ENCODE results near the gene TRAPPC2L. TPM values are rescaled to one million over a fixed set of nuclear protein-coding genes. Genes with fewer than 3 reads are reported as not detected.

TRAPPC2L gene
- polyA plus RNA-seq, 3 donors: 64.7 to 89.2 (median 78.6) TPM

DNA sequence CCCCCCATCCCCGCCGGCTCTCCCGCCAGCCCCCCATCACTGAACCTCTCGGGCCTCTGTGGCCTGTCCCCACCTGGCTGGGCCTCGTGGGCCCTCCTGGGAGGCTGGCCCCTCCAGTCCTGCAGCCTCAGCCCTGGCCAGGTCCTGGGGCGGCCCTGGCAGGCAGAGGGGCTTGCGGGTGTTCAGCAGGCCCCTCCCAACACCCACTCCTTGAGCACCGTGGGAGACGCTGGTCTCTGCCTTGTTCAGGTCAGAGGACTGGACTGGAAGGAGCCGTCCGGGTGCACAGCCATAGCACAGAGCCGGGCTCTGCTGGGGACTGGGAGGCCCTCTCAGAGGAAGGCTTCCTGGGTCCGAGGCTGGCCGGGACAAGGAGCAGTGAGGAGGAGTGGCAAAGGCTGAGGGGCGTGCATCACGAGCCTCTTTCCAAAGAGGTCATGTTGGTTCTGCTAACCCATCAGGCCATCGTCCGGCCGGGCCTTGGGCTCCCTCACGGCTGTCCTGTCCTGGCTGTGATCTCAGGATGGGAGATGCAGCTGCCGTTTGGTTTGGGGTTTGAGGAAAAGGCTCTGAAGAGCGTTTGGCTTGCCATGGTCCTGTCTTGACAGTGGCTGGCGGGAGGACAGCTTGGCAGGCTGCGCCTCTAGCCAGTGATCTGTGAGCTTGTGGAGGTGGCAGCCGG lies 15.9 kb downstream of the TRAPPC2L start:
- DNase-seq: no peak

DNA sequence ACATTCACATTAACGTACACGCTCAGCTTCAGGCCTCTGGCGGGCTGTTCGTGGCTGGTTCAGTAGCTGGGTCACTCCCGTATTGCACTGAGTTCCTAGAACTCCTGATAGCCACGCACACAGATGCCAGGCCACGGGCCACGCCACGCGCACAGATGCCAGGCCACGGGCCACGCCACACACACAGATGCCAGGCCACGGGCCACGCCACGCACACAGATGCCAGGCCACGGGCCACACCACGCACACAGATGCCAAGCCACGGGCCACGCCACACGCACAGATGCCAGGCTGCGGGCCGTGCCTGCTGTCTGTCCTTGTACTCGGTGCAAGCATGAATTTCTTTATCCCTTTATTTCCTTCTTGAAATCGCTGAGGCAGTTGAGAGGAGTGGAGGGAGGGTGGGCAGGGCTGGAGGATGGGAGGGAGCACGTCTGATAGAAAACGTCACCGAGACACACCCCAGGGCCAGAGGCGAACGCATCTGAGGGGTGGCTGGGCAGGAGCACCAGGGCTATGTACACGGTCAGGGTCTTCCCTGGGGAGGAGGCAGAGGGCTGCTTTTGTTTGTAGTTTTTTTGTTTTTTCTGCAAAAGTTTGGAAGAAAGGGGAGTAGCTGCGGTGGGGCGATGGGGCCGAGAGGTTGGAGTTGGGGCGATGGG lies 18.1 kb downstream of the TRAPPC2L start:
- DNase-seq: no peak

DNA sequence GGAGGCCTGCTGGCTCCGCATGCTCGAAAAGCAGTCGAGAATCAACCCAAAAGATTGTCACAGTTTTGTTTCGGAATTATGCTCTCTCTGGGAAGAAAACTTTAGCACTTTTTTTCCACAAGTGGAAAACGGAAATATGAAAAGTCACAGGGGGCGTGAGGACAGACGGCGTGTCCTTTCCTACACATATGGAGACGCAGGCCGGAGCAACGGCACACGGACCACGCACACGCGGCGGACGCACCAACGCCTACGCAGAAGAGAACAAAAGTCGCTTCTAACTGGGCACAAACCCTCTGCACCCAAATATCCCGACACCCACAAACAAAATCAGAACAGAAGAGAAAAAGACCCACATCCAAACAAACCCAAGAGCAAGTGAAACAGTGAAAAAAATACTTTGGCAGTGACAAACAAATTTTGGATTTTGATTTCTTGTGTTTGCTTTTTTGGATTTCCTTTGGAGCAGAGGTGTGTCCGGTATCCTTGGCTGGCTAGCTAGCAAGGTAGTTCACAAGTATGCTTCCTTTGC lies 18.8 kb downstream of the TRAPPC2L start:
- no peak for DNase-seq

DNA sequence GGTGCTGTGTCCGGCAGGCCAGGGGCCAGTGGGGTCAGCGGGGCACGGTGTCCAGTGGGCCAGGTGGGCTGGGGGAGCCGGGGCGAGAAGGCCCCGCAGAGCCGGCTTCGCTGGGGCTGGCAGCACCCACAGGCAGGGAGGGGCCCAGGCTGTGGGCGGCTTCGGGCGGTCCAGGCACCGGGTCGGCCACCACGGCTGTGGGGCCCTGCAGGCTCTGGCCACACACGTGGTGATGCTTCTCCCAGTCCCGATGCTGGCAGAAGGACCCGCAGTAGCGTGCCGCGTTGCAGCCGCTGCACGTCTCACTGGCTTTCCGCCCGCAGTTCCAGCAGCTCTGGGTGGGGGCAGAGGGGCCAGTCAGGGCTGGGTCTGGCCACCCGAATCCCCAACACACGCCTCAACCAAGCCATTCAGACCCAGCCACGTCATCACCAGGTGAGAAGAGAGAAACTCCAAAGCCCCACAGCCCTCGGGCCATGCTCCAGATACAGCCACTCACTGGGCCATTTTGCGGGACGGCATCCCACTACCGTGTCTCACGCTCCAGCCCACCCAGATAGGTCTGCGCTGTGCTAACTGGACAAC lies 20.1 kb downstream of the TRAPPC2L start:
- no peak for DNase-seq

GRCh38 chr16:88877564-88878289 lies 20.8 kb downstream of the TRAPPC2L start:
- no peak for DNase-seq

- no peak for DNase-seq
These were observed 21.4 kb downstream of the TRAPPC2L start for GRCh38 chr16:88878356-88878755.

GRCh38 chr16:88878967-88879787 lies 22.2 kb downstream of the TRAPPC2L start:
- no peak for DNase-seq

DNA sequence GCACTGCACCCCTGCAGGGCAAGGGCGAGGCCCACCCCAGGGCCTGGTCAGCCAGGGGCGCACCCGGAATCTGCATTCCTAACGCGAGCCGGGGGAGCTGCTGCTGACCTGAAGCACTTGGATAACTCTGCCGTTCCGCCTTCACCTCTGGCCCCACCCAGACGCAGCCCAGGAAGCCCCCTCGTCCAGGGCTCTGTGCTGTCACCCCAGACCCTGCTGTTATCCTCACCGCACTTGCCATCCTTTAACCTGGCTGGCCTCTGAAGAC lies 22.8 kb downstream of the TRAPPC2L start:
- no peak for DNase-seq

DNA sequence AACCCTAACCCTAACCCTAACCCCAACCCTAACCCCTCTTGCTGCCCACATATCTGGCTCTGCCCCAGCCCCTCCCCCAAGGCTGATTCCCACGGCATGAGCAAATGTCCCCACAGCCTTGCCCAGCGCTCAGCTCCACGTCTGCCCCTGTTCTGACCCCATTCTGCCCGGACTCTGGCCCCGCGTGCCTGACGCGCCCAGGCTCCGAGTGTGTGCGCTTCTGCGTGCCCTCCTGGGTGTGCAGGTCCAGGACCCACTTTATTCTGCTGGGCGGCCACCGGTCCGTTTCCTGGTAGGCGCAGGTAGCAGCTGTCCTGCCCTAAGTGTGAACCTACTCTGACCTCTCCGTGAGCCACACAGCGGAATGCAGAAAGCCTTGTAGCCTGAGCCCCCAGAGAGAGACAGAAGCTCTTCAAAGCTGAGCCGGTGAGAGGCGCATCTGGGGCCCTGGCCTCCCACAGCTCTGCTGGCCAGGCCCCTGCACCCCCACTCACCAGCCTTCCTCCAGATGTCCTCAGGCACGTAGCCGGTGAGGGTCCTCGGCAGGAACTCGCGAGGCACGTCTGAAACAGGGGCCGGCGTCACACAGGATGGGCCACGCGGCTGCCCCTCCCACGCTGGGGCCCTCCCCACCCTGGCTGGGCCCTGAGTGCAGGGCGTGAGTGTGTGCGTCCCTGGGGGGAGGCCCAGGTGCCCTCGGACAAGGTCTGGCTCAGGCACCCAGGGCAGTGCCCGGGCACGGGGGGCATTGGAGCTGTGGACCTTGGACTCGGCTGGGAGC lies 23.5 kb downstream of the TRAPPC2L start:
- no peak for DNase-seq

- no peak for DNase-seq
These were observed 24.2 kb downstream of the TRAPPC2L start for GRCh38 chr16:88881007-88881615.

DNA sequence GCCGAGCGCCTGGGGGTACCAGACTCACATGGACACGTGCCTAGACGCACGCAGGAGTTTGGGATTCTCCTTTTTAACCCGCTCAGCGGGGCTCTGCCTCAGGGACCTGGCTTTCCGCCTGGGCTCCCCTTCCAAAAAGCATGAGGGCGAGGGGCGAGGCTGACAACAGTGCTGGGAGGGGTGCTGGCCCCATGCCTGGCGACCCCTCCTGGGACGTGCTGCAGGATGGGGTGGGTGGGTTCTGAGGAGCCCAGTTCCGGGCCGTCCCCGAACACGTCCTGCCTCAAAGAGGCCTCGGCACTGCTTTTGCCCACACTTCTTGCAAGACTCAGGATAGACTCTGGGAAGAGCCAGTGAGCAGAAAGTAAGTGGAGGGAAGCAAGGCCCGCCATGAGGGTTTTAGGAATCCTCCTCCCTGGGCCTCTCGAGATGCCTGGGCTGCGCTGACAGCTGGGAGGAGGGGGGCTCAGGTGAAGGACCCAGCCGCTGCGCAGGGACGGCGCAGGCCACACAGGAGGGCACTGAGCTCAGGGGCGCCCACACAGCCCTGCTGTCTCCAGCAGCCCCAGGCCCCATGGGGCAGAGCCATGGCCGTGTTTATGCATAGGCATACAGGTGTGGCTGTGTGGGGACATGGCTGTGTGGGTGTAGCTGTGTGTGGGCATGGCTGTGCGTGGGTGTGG lies 24.9 kb downstream of the TRAPPC2L start:
- no peak for DNase-seq

DNA sequence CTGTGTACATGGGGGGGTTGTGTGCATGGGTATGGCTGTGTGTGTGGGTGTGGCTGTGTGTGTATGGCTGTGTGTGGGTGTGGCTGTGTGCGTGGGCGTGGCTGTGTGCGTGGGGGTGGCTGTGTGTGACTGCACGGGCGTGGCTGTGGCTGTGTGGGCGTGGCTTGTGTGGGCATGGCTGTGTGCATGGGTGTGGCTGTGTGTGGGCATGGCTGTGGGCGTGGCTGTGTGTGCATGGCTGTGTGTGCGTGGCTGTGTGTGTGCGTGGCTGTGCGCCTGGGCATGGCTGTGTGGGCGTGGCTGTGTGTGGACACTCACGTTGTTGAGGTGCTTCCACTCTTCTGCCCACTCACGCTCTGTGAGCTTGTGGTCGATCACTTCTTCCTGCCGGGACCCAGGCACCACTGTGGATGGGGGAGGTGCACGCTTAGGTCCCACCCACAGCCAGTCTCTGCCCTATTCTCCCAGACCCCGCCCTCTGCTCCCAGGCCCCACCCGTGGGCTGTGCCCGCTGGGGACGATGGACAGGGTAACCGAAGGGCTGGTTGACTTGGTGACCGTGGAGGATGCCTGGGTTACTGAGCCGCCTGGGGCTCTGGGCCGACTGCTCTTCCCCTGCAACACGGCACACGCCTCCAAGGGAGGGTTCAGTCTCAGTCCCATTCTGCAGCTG lies 25.6 kb downstream of the TRAPPC2L start:
- no peak for DNase-seq

- DNase-seq: no peak
These were observed 26.4 kb downstream of the TRAPPC2L start for GRCh38 chr16:88883117-88883895.

DNA sequence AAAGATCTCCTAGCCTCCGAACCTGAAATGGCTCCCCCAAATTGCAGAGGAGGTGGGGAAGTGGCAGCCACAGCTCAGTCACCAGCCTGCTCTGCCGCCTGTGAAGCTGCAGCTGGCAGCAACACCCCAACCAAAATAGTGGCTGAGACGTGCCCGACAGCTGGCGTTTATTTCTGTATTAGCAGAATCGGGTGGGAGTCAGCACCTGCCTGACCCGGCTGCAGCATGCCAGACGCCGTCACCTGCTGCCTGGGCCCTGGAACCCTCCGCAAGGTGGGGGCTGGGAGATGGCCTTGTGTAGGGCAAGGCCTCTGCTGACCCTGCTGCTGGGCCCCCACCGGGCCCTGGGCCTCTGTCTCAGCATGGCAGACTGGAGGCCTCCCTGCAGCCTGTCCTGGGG lies 27.0 kb downstream of the TRAPPC2L start:
- no peak for DNase-seq

DNA sequence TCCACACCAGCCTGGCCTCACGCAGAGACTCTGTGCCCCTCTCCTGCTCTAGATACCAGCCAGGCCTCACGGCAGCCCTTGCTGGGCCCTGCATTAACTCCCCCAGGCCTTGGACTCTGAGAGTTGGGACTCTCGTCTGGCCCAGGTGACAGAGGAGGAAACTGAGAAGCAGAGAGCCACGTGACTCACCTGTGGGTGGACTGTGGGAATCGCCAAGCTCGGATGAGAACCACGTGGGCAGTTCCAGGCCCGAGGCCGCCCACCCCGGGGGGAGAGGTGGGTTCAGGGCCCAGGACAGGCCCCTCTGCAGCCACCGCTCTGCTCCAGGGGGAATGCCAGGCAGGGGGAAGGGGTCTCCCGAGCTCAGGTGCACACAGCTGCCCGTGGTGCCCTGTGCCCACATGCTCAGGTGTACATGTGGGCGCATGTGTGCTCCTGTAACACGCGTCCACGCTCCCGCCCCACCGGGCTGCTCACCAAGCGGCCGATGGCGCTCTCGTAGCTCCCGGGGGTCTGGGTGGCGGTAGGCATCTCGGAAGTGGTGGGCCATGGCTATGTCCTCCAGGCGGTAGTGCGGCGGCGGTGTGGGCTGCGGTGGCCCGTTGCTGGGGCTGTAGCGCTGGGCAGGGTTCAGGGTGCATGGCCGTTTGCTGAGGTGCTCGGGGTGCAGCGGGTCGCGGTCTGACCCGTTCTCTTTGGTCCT lies 27.8 kb downstream of the TRAPPC2L start:
- no peak for DNase-seq

GRCh38 chr16:88885693-88886280 lies 28.9 kb downstream of the TRAPPC2L start:
- DNase-seq: no peak

DNA sequence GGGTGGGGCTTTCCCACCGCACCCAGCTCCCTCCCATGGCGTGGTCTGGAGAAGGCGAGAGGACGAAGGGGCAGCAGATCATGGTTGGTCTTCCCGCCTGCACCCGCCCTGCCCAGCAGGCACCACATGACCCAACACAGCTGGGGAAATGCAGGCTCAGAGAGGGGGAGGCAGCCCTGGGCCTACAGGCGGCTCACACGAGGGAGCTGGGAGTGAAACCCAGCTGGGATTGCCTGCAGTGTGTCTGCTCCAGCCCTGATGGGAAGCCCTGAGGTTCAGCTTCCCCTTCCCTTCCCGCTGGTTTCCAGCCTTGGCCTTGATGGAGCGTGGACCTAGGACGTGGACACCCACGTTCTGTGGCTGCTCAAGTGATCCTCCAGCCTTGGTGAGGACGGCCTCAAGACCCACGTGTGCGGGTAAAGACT lies 29.5 kb downstream of the TRAPPC2L start:
- DNase-seq: no peak
